ENCODE measurements around the gene KLHL29.

KLHL29 gene

GRCh38 chr2:23751747-23752265, 366.8 kb downstream of the KLHL29 start:
- no peak for DNase-seq

DNA sequence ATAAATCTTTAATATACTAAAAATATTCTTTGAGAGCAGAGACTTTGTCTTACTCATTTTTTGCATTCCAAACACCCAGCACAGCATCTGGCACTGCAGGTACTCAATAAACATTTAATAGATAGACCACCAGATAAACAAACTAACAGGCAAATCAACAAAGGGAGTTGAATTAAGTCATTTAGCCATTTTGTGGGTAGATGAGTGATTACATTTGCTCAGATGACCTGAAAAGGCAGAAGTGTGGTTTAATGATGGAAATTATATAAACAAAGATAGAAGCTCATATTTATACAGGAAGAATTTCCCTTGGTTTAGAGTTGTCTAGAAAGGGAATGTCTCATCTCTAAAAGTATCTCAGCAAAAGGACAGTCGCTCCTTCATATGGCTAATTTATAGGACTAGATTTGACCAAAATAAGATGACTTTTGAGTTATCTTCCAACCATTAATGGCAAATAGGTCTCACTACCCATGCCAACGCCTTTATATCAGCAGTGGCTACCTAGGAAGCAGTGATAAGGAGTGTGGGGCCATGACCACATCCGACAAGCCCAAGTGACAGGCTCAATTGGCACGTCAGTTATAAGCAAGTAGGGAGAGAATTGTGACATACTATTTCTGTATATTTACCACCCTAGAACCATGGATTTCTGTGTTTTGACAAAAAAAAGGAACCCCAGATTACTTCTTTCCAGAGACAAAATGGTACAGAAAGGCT, 368.5 kb downstream of the KLHL29 start:
- no peak for DNase-seq

DNA sequence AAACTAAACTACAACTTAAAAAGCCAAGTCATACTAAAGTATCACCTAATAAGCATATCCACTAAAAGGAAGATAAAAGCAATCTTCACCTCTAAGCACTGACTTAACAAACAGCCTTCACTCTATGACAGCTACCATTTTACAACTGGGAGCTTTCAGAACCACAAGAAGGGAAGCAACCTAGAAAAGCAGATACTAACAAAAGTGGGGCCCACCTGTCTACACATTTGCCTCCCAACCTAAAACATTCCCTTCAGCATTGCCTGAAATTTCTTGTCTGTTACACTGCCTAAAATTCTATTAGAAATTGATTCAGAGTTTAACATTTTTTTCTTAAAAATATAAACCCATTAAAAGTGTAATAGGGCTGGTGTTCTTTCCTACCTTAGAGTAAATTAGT, 370.0 kb downstream of the KLHL29 start:
- no peak for DNase-seq

DNA sequence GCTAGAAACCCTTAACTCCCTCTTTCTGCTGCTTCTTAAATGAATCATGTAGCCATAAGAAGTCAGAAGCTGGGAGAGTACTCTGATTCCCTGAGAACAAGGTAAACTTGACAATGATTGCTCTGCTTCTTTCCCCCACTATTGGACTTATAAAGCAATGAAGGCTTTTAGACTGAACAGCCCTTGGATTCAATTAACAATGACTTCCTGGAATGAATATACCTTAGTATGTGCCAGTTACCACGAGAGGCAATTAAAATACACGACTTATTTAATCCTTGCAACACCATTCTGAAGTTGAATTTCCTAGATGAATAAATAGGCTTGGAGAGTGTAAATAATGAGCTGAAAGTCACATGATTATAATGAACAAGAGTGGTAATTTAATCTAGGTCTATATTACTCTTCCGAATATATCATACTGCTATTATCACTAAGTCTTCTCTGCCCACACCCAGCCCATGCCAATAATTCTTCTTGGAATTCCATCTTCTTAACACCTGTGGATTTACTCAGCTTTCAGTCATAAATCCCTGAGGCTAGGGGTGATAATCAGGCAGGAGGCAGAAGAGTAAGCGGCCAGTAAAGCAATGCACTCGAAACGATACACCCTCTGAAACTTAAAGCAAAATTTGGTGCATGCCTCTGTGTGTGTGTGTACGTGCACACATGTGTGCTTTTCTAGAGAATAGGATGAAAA, 371.8 kb downstream of the KLHL29 start:
- DNase-seq: no peak

GRCh38 chr2:23757686-23758433, 372.9 kb downstream of the KLHL29 start:
- peak in 1 of 58 donors; percentile 25 for DNase-seq

Data from anterior cingulate cortex (tissue), 58 donors.